Left ventricle myocardium superior (tissue), 1 donor: ENCODE measurements around the gene CRACR2A. TPM values are rescaled to one million over a fixed set of nuclear protein-coding genes. Genes with fewer than 3 reads are reported as not detected.
A peak's percentile ranks its signal among the peaks of the same experiment; 100 is the strongest.

Experiments
- ATAC-seq: fragments of 200-7000 bp; cut with Tn5 transposase; one replicate; pipeline ENCODE4 v1.9.1; 2020; ENCODE audit warnings: mild to moderate bottlenecking, moderate library complexity
- DNase-seq: peaks from one replicate; pipeline ENCODE4 v3.0.0-alpha.2; 2020
- intact Hi-C: fragments of 100-400 bp; cut with micrococcal nuclease; formaldehyde crosslinking; loops from one replicate; pipeline ENCODE4 v1.11.0; 2022
- total RNA-seq: library from RNA; stranded (reverse); fragmentation: NEBNext Ultra II Directional; extraction: Animal tissue kit (Norgen Biotek cat#: 25700); gene quantifications from one replicate; pipeline ENCODE4 v1.2.1, GENCODE V29; 2021
- donor health status: DM: no; HTN: yes; CAD: no; lungs with severe emphysema.

CRACR2A gene
- total RNA-seq, 1 donor from 2014 or later, result 2.5 TPM

GRCh38 chr12:3753544-3754284 is 805 bp upstream of the CRACR2A start:
- peak; percentile 42 for DNase-seq
- intact Hi-C loops, result no loop called here
- ATAC-seq, result peak; percentile 73

- intact Hi-C loops, result no loop called here
These were observed 706 bp downstream of the CRACR2A start for GRCh38 chr12:3752096-3752709.

GRCh38 chr12:3751151-3752095 is 1.5 kb downstream of the CRACR2A start:
- no peak for ATAC-seq
- DNase-seq, result no peak
- intact Hi-C loops, result no loop called here

More at GRCh38 chr12:3752096-3752709, 706 bp downstream of the CRACR2A start:
- DNase-seq (peak; percentile 74), ATAC-seq (peak; percentile 79)

- DNase-seq (no peak), ATAC-seq (no peak)
- intact Hi-C loops, result no loop called here
These were observed 2.3 kb downstream of the CRACR2A start for GRCh38 chr12:3750616-3751015.

- no peak for DNase-seq
- intact Hi-C loops, result no loop called here
- ATAC-seq, result no peak
These were observed 4.3 kb downstream of the CRACR2A start for GRCh38 chr12:3748620-3749019.

- DNase-seq, result no peak
- intact Hi-C loops, result no loop called here
- no peak for ATAC-seq
These were observed 4.8 kb downstream of the CRACR2A start for GRCh38 chr12:3747976-3748619.

- intact Hi-C loops, result no loop called here
- DNase-seq, result no peak
- ATAC-seq, result no peak
These were observed 5.4 kb downstream of the CRACR2A start for GRCh38 chr12:3747543-3747942.

- ATAC-seq (no peak), DNase-seq (no peak)
- intact Hi-C loops, result no loop called here
These were observed 6.2 kb downstream of the CRACR2A start for GRCh38 chr12:3746758-3747157.

- ATAC-seq, result no peak
- intact Hi-C loops, result no loop called here
- DNase-seq, result no peak
These were observed 7.8 kb downstream of the CRACR2A start for GRCh38 chr12:3745152-3745551.

GRCh38 chr12:3744229-3744901 is 8.5 kb downstream of the CRACR2A start:
- intact Hi-C loops, result no loop called here
- peak; percentile 48 for ATAC-seq

GRCh38 chr12:3743803-3744202 is 9.1 kb downstream of the CRACR2A start:
- peak; percentile 93 for ATAC-seq
- intact Hi-C loops, result no loop called here
- DNase-seq, result no peak

More at GRCh38 chr12:3744229-3744901, 8.5 kb downstream of the CRACR2A start:
- no peak for DNase-seq

GRCh38 chr12:3741882-3742672 is 10.8 kb downstream of the CRACR2A start:
- ATAC-seq (no peak), DNase-seq (no peak)
- intact Hi-C loops, result no loop called here

GRCh38 chr12:3740480-3741231 is 12.3 kb downstream of the CRACR2A start:
- no peak for ATAC-seq
- intact Hi-C loops, result no loop called here
- DNase-seq, result no peak

- DNase-seq (no peak), ATAC-seq (no peak)
- intact Hi-C loops, result no loop called here
These were observed 17.5 kb downstream of the CRACR2A start for GRCh38 chr12:3735432-3735831.

- intact Hi-C loops, result no loop called here
- DNase-seq (no peak), ATAC-seq (no peak)
These were observed 20.0 kb downstream of the CRACR2A start for GRCh38 chr12:3732901-3733300.

- intact Hi-C loops, result no loop called here
- ATAC-seq (no peak), DNase-seq (no peak)
These were observed 22.8 kb downstream of the CRACR2A start for GRCh38 chr12:3730111-3730510.

GRCh38 chr12:3728686-3729085 is 24.2 kb downstream of the CRACR2A start:
- ATAC-seq, result no peak
- DNase-seq, result no peak
- intact Hi-C loops, result no loop called here
